H1 (cell line): ENCODE measurements around the gene SHC3. TPM values are rescaled to one million over a fixed set of nuclear protein-coding genes. Genes with fewer than 3 reads are reported as not detected.

Experiments used
- CTCF ChIA-PET: fragments of 300-600 bp; sonication (Branson Sonifier 250); formaldehyde crosslinking; loops from one replicate; lab custom pipeline; 2021; ENCODE audit not compliant: partially characterized antibody; lab: Charles Lee
- POLR2A ChIA-PET: fragments of 300-600 bp; sonication (Branson Sonifier 250); formaldehyde crosslinking; loops from one replicate; lab custom pipeline; 2021; ENCODE audit warnings: inconsistent platforms; ENCODE audit not compliant: partially characterized antibody; lab: Charles Lee
- DNase-seq, 2 experiments: peaks; one replicate each; pipeline versions ENCODE4 v3.0.0 to v3.0.0-alpha.2; 2010 to 2022; ENCODE audit warnings: low spot score in 2 of 2, low read depth in 1 of 2, mixed read lengths in 1 of 2
- FAIRE-seq: peaks from 2 replicates; lab custom pipeline; 2011; peaks lifted over from hg19 to GRCh38; lab: Jason Lieb, UNC
- H2AFZ ChIP-seq: 2 replicates; pipeline ENCODE4 v1.8.1; 2012; ENCODE audit warnings: low read length, inconsistent platforms
- H2AK5ac ChIP-seq: 2 replicates; pipeline ENCODE4 v1.6.1; 2013; ENCODE audit warnings: low read depth, low read length
- H2BK120ac ChIP-seq: replicated peaks from 2 replicates; pipeline ENCODE3; 2013; ENCODE audit warnings: low read depth, low read length, inconsistent platforms
- H2BK12ac ChIP-seq: 2 replicates; pipeline ENCODE4 v1.6.1; 2013; ENCODE audit warnings: low read depth, low read length
- H2BK15ac ChIP-seq: 2 replicates; pipeline ENCODE4 v1.6.1; 2013; ENCODE audit warnings: low read length
- H2BK20ac ChIP-seq: 2 replicates; pipeline ENCODE4 v1.6.1; 2013; ENCODE audit warnings: low read length
- H2BK5ac ChIP-seq: 2 replicates; pipeline ENCODE4 v1.6.1; 2013; ENCODE audit warnings: low read depth, low read length
- H3K14ac ChIP-seq: 2 replicates; pipeline ENCODE4 v1.6.1; 2013; ENCODE audit warnings: inconsistent platforms; ENCODE audit not compliant: insufficient read length
- H3K18ac ChIP-seq: 2 replicates; pipeline ENCODE4 v1.6.1; 2013; ENCODE audit warnings: low read length; ENCODE audit errors: extremely low read depth
- H3K23ac ChIP-seq: 2 replicates; pipeline ENCODE4 v1.6.1; 2013; ENCODE audit warnings: inconsistent platforms; ENCODE audit not compliant: insufficient read length
- H3K23me2 ChIP-seq: 2 replicates; pipeline ENCODE4 v1.6.1; 2013; ENCODE audit warnings: low read depth, low read length
- H3K27ac ChIP-seq: 2 replicates; pipeline ENCODE4 v1.6.1; 2011; ENCODE audit warnings: low read depth, low read length, inconsistent platforms
- H3K27me3 ChIP-seq, 4 experiments: replicated peaks in 1 of 4; 1 replicate in 1 of 4; 2 replicates in 3 of 4; pipeline versions ENCODE4 v1.6.1 to v1.8.1; 2011 to 2013; ENCODE audit warnings: low read length in 3 of 4, mild to moderate bottlenecking in 3 of 4, inconsistent platforms in 2 of 4, mixed read lengths in 2 of 4, moderate library complexity in 1 of 4; ENCODE audit not compliant: control insufficient read depth in 3 of 4, insufficient read depth in 3 of 4; ENCODE audit errors: extremely low read depth in 1 of 4
- H3K36me3 ChIP-seq, 4 experiments: 2 replicates each; pipeline versions ENCODE4 v1.6.1 to v1.8.1; 2011 to 2013; ENCODE audit warnings: mild to moderate bottlenecking in 4 of 4, low read length in 3 of 4, moderate library complexity in 2 of 4, control low read depth in 1 of 4, inconsistent platforms in 1 of 4; ENCODE audit not compliant: insufficient read depth in 4 of 4, control insufficient read depth in 2 of 4
- H3K4ac ChIP-seq: replicated peaks from 2 replicates; pipeline ENCODE3; 2013; ENCODE audit warnings: low read length, low read depth, mixed read lengths, inconsistent platforms; ENCODE audit not compliant: insufficient read length
- H3K4me1 ChIP-seq, 4 experiments: replicated peaks in 1 of 4; 1 replicate in 1 of 4; 2 replicates in 3 of 4; pipeline versions ENCODE4 v1.6.1 to v1.8.1; 2011 to 2013; ENCODE audit warnings: low read length in 3 of 4, inconsistent platforms in 2 of 4, mixed read lengths in 1 of 4; ENCODE audit not compliant: insufficient read depth in 4 of 4, control insufficient read depth in 3 of 4
- H3K4me2 ChIP-seq, 2 experiments: 2 replicates each; pipeline versions ENCODE4 v1.6.1 to v1.8.1; 2011 to 2013; ENCODE audit warnings: low read depth in 2 of 2, low read length in 2 of 2, control low read depth in 1 of 2, inconsistent platforms in 1 of 2, mild to moderate bottlenecking in 1 of 2; ENCODE audit not compliant: insufficient read depth in 1 of 2
- H3K4me3 ChIP-seq, 4 experiments: fragments of 200-600, 300-600 bp in 1 of 4; sonication (generic), shearing (Covaris generic), sonication (Bioruptor Twin) in 1 of 4; 2 replicates each; pipeline versions ENCODE4 v1.5.1 to v1.8.1; 2011 to 2016; ENCODE audit warnings: low read length in 4 of 4, low read depth in 3 of 4, control low read depth in 2 of 4, inconsistent platforms in 2 of 4, mild to moderate bottlenecking in 2 of 4, mixed read lengths in 1 of 4, moderate library complexity in 1 of 4; ENCODE audit not compliant: insufficient read depth in 2 of 4; ENCODE audit errors: extremely low read depth in 1 of 4
- H3K56ac ChIP-seq: replicated peaks from 2 replicates; pipeline ENCODE3; 2013; ENCODE audit warnings: low read depth, mild to moderate bottlenecking, mixed read lengths, low read length, inconsistent platforms; ENCODE audit not compliant: insufficient read length
- H3K79me1 ChIP-seq: 2 replicates; pipeline ENCODE4 v1.6.1; 2013; ENCODE audit warnings: low read depth, low read length, control low read depth
- H3K79me2 ChIP-seq, 2 experiments: 2 replicates each; pipeline versions ENCODE4 v1.6.1 to v1.8.1; 2012 to 2013; ENCODE audit warnings: low read length in 2 of 2, mild to moderate bottlenecking in 2 of 2, inconsistent platforms in 1 of 2; ENCODE audit not compliant: insufficient read depth in 2 of 2, control insufficient read depth in 1 of 2
- H3K9ac ChIP-seq, 4 experiments: replicated peaks in 1 of 4; 1 replicate in 1 of 4; 2 replicates in 3 of 4; pipeline versions ENCODE4 v1.6.1 to v1.8.1; 2011 to 2013; ENCODE audit warnings: low read depth in 3 of 4, low read length in 3 of 4, control low read depth in 2 of 4, mild to moderate bottlenecking in 2 of 4, moderate library complexity in 2 of 4, inconsistent platforms in 1 of 4; ENCODE audit errors: extremely low read depth in 1 of 4
- H3K9me3 ChIP-seq, 2 experiments: 2 replicates each; pipeline versions ENCODE4 v1.6.1 to v1.8.1; 2012 to 2013; ENCODE audit warnings: mild to moderate bottlenecking in 2 of 2, moderate library complexity in 2 of 2, control low read depth in 1 of 2, inconsistent platforms in 1 of 2, low read depth in 1 of 2, low read length in 1 of 2, mixed read lengths in 1 of 2; ENCODE audit not compliant: insufficient read depth in 2 of 2
- H4K20me1 ChIP-seq, 2 experiments: replicated peaks in 1 of 2; 2 replicates each; pipeline versions ENCODE3 to v1.8.1; 2011 to 2013; ENCODE audit warnings: inconsistent platforms in 2 of 2, low read length in 2 of 2, mild to moderate bottlenecking in 1 of 2; ENCODE audit not compliant: insufficient read depth in 2 of 2, control insufficient read depth in 1 of 2
- H4K5ac ChIP-seq: 2 replicates; pipeline ENCODE4 v1.6.1; 2013; ENCODE audit warnings: low read length, low read depth, mixed read lengths, inconsistent platforms; ENCODE audit not compliant: insufficient read length
- H4K8ac ChIP-seq: 2 replicates; pipeline ENCODE4 v1.8.0; 2013; ENCODE audit warnings: mild to moderate bottlenecking, moderate library complexity, low read length, inconsistent platforms; ENCODE audit not compliant: insufficient read depth; ENCODE audit errors: extremely low read depth
- H4K91ac ChIP-seq: replicated peaks from 2 replicates; pipeline ENCODE3; 2013; ENCODE audit warnings: low read length, mixed read lengths, inconsistent platforms; ENCODE audit not compliant: insufficient read length
- ASH2L ChIP-seq: fragments of 200-600, 300-600 bp; sonication (generic); IDR thresholded peaks from one replicate; pipeline ENCODE4 v1.7.1; 2017; ENCODE audit warnings: low read length
- CEBPB ChIP-seq: IDR thresholded peaks from 2 replicates; pipeline ENCODE4 v1.6.1; 2012; ENCODE audit warnings: low read depth, low read length
- CREB1 ChIP-seq: IDR thresholded peaks from 2 replicates; pipeline ENCODE4 v1.6.1; 2012; ENCODE audit warnings: inconsistent platforms
- JUND ChIP-seq: IDR thresholded peaks from 2 replicates; pipeline ENCODE4 v1.6.1; 2011; ENCODE audit warnings: mild to moderate bottlenecking, improper control_type of control experiment, low read length
- PHF8 ChIP-seq: fragments of 200-600 bp; sonication (generic); conservative IDR thresholded peaks from 2 replicates; pipeline ENCODE4 v1.7.1; 2012; ENCODE audit warnings: low read depth, mild to moderate bottlenecking, inconsistent platforms, low read length, moderate library complexity
- POLR2A ChIP-seq, 2 experiments: IDR thresholded peaks; 1 replicate in 1 of 2; 2 replicates in 1 of 2; pipeline ENCODE4 v1.6.1; 2011; ENCODE audit warnings: low read depth in 2 of 2, low read length in 2 of 2, mild to moderate bottlenecking in 2 of 2; ENCODE audit errors: control extremely low read depth in 1 of 2
- RAD21 ChIP-seq, 2 experiments: IDR thresholded peaks in 1 of 2; conservative IDR thresholded peaks in 1 of 2; 2 replicates each; pipeline ENCODE4 v1.6.1; 2011; ENCODE audit warnings: low read depth in 2 of 2, low read length in 2 of 2, improper control_type of control experiment in 1 of 2, inconsistent platforms in 1 of 2, mild to moderate bottlenecking in 1 of 2, moderate library complexity in 1 of 2
- RFX5 ChIP-seq: IDR thresholded peaks from 2 replicates; pipeline ENCODE4 v1.6.1; 2011; ENCODE audit warnings: low read depth, low read length, improper control_type of control experiment, borderline replicate concordance
- SIN3A ChIP-seq, 2 experiments: IDR thresholded peaks in 1 of 2; conservative IDR thresholded peaks in 1 of 2; 2 replicates each; pipeline ENCODE4 v1.6.1; 2011 to 2012; ENCODE audit warnings: low read length in 2 of 2, improper control_type of control experiment in 1 of 2, low read depth in 1 of 2, mild to moderate bottlenecking in 1 of 2
- TAF1 ChIP-seq: IDR thresholded peaks from 2 replicates; pipeline ENCODE4 v1.6.1; 2011; ENCODE audit warnings: mild to moderate bottlenecking, low read depth, low read length
- TEAD4 ChIP-seq: IDR thresholded peaks from 2 replicates; pipeline ENCODE4 v1.6.1; 2012; ENCODE audit warnings: low read depth, low read length, inconsistent platforms, mixed read lengths
- ZNF274 ChIP-seq: IDR thresholded peaks from 2 replicates; pipeline ENCODE4 v1.7.0; 2012; ENCODE audit warnings: low read length, borderline replicate concordance; ENCODE audit errors: extremely low read depth
- WGBS, 2 experiments: shearing (Covaris generic) in 1 of 2; methylation state at CpG; one replicate each; pipeline versions ENCODE4 v1.1.6 to v1.1.7; 2013 to 2015; ENCODE audit warnings: low lambda C conversion rate in 2 of 2, mixed read lengths in 2 of 2, inconsistent platforms in 1 of 2, low coverage in 1 of 2, missing lambda C conversion rate in 1 of 2; ENCODE audit not compliant: insufficient replicate concordance in 2 of 2, insufficient coverage in 1 of 2, insufficient read length in 1 of 2; ENCODE audit errors: extremely low coverage in 1 of 2, missing lambda C conversion rate in 1 of 2; 5-methylcytosine and 5-hydroxymethylcytosine counted together
- polyA plus RNA-seq, 7 experiments: library from polyadenylated mRNA; depleted of rRNA in 3 of 7; stranded (reverse) in 5 of 7; unstranded in 2 of 7; fragments of >200 nt in 5 of 7; fragments of 200-250 nt in 2 of 7; gene quantifications; 1 replicate in 5 of 7; 2 replicates in 1 of 7; 4 replicates in 1 of 7; pipeline versions ENCODE4 v1.2.1 to v1.2.3, GENCODE V29; 2011 to 2013; ENCODE audit warnings: missing spikeins in 2 of 7, mixed read lengths in 2 of 7
- total RNA-seq: library from RNA; stranded (reverse); fragmentation: NEBNext Ultra II Directional; extraction: Animal tissue kit (Norgen Biotek cat#: 25700); gene quantifications from 2 replicates; pipeline ENCODE4 v1.2.1, GENCODE V29; 2021

The SHC3 gene
- total and polyA plus RNA-seq, 2 of the 8 experiments (the other 6 are each of a cell fraction or from before 2014, with no cell fraction given), result 1.4 to 7.1 TPM

- H3K56ac ChIP-seq, result no peak overlapping the region
- H3K9ac ChIP-seq, result no peak overlapping the region; a peak in 1 of 7 replicates
- H3K79me2 ChIP-seq, result 0 out of 4 replicates have a peak, but pooled peaks cover 0 to 4% of the 10 kb centered on the region in 2 experiments
- H3K79me1 ChIP-seq, result no peaks in the 10 kb centered on the region
- 24% methylated on average over 25 of the region's 25 CpGs; no CpG with 5 or more reads in 1 of the 2 experiments for WGBS, 2 experiments
- 0 out of 2 replicates have a peak overlapping the region, but pooled peaks have one; percentile 3 for H2BK12ac ChIP-seq
- no peak overlapping the region for H2BK120ac ChIP-seq
- H3K4ac ChIP-seq, result peak overlapping the region; percentile 64
- no peak overlapping the region for H2BK20ac ChIP-seq
- H3K23me2 ChIP-seq, result peaks cover 12% of the 10 kb centered on the region
- H4K20me1 ChIP-seq, result peaks cover 3 to 4% of the 10 kb centered on the region in 2 experiments
- peaks cover 0 to 4% (median 1%) of the 10 kb centered on the region in 4 experiments; a peak in 2 of 7 replicates for H3K27me3 ChIP-seq
- peak overlapping the region; percentile 45; the same call in 1 of the 2 replicates for H4K8ac ChIP-seq
- H2BK5ac ChIP-seq, result no peak overlapping the region
- POLR2A ChIA-PET, result interaction anchor here (0.6 kb wide), 1 partner anchor 280 kb away, joined by 3 read pairs; no protein-coding TSS in a partner anchor
- no peak overlapping the region for H3K23ac ChIP-seq
- H3K4me2 ChIP-seq, result peak overlapping the region; percentile 76 to 80
- FAIRE-seq (no peak), DNase-seq (peak in 1 of 2 experiments; percentile 75)
- H3K27ac ChIP-seq, result no peak overlapping the region
- H3K14ac ChIP-seq, result no peak overlapping the region
- no peak overlapping the region for H2BK15ac ChIP-seq
- H3K36me3 ChIP-seq, result no peaks in the 10 kb centered on the region
- no peak overlapping the region for H4K5ac ChIP-seq
- no peak overlapping the region; the same call in 1 of the 2 replicates for H3K18ac ChIP-seq
- H2AK5ac ChIP-seq, result peak overlapping the region; percentile 61; the same call in 1 of the 2 replicates
- no peaks in the 10 kb centered on the region for H3K9me3 ChIP-seq
- H4K91ac ChIP-seq, result no peak overlapping the region
- H2AFZ ChIP-seq, result peak overlapping the region; percentile 85
- CTCF ChIA-PET, result interaction anchor here (0.7 to 1.2 kb wide), 5 partner anchors 19 to 254 kb away, joined by 3 to 4 read pairs (median 3); no protein-coding TSS in a partner anchor
- H3K4me3 ChIP-seq, result peak overlapping the region; percentile 55 to 82 (median 74)
- H3K4me1 ChIP-seq, result peaks cover 5 to 14% (median 12%) of the 10 kb centered on the region in 4 experiments
- TF ChIP-seq CEBPB, result no peak
- TF ChIP-seq RFX5, result no peak
- peak; percentile 61; the same call in 1 of the 2 replicates for TF ChIP-seq TEAD4
- peak; percentile 42 for TF ChIP-seq ASH2L
- TF ChIP-seq TAF1, result 0 out of 2 replicates have a peak, but pooled peaks have one; percentile 4
- TF ChIP-seq RAD21 (IDR thresholded peaks at IDR 0.05 in 1 of 2, conservative IDR thresholded peaks at IDR 0.05 in 1 of 2; ENCODE audit: low read depth in 2 of 2, low read length in 2 of 2), result peak; percentile 13 to 17; a peak in 1 of 4 replicates
- no peak for TF ChIP-seq SIN3A (conservative IDR thresholded peaks at IDR 0.05 in 1 of 2, IDR thresholded peaks at IDR 0.05 in 1 of 2; ENCODE audit: low read depth in 1 of 2, low read length in 2 of 2)
- no peak for TF ChIP-seq ZNF274
- 0 out of 3 replicates have a peak, but pooled peaks of 1 of the 2 experiments have one; percentile 17 for TF ChIP-seq POLR2A (IDR thresholded peaks at IDR 0.05; ENCODE audit: control extremely low read depth in 1 of 2, low read depth in 2 of 2, low read length in 2 of 2)
- no peak for TF ChIP-seq PHF8
- TF ChIP-seq CREB1, result no peak
- no peak for TF ChIP-seq JUND
Measured at GRCh38 chr9:88990041-88990728, 188.4 kb downstream of the SHC3 start.
